PC-9 (cell line): Measurements from ENCODE around the gene TSHR.

ENCODE experiments used
- EZH2 ChIP-seq: fragments of 200-600 bp; sonication (generic); IDR thresholded peaks from 2 replicates; pipeline ENCODE4 v1.8.0; 2017; ENCODE audit warnings: antibody characterized with exemption, low read depth
- TF ChIP-seq, protein P1 (sequence below): fragments of 200-600 bp; sonication (generic); conservative IDR thresholded peaks from 2 replicates; pipeline ENCODE4 v1.6.1; 2017; ENCODE audit warnings: mixed run types, antibody characterized with exemption, mild to moderate bottlenecking, moderate library complexity

DNA sequence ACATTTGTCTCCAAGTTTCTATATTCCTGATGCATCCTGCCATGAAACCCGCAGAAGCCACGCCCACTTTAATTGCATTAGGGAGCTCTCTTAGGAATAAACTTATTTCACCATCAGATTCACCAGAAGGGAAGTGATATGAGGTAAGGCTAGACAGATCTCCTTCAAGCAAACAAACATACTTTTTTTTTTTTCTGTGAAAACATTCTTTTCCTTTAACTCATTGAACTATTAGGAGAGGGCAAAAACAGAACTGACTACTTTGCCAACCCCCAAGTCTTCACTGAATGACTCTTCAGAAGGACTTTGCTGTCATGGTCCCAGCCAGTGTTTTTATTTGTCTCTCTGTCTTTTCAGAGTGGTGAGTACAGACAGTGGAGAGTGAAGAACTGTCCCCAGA lies 216.9 kb downstream of the TSHR start:
- TF ChIP-seq, protein P1, sequence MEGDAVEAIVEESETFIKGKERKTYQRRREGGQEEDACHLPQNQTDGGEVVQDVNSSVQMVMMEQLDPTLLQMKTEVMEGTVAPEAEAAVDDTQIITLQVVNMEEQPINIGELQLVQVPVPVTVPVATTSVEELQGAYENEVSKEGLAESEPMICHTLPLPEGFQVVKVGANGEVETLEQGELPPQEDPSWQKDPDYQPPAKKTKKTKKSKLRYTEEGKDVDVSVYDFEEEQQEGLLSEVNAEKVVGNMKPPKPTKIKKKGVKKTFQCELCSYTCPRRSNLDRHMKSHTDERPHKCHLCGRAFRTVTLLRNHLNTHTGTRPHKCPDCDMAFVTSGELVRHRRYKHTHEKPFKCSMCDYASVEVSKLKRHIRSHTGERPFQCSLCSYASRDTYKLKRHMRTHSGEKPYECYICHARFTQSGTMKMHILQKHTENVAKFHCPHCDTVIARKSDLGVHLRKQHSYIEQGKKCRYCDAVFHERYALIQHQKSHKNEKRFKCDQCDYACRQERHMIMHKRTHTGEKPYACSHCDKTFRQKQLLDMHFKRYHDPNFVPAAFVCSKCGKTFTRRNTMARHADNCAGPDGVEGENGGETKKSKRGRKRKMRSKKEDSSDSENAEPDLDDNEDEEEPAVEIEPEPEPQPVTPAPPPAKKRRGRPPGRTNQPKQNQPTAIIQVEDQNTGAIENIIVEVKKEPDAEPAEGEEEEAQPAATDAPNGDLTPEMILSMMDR: no peak
- no peak for TF ChIP-seq EZH2
